Keratinocyte (primary cell): ENCODE data around the gene NT5DC4. TPM values are rescaled to one million over a fixed set of nuclear protein-coding genes. Genes with fewer than 3 reads are reported as not detected.

ENCODE experiments used
- DNase-seq: peaks from one replicate; pipeline ENCODE4 v3.0.0-alpha.2; 2011; ENCODE audit warnings: low read depth, missing footprints, low spot score
- FAIRE-seq: peaks from 2 replicates; lab custom pipeline; 2011; peaks lifted over from hg19 to GRCh38; lab: Jason Lieb, UNC
- H2AFZ ChIP-seq: 2 replicates; pipeline ENCODE4 v1.6.0; 2012; ENCODE audit warnings: low read length, control low read depth, inconsistent platforms; ENCODE audit not compliant: control insufficient read depth
- H3K27ac ChIP-seq: 2 replicates; pipeline ENCODE4 v1.5.1; 2011; ENCODE audit warnings: low read length; ENCODE audit not compliant: control insufficient read depth, insufficient read depth
- H3K27me3 ChIP-seq: 3 replicates; pipeline ENCODE4 v1.6.0; 2011; ENCODE audit warnings: low read length; ENCODE audit not compliant: control insufficient read depth, insufficient read depth; ENCODE audit errors: extremely low read depth
- H3K36me3 ChIP-seq, 2 experiments: 2 replicates in 1 of 2; 3 replicates in 1 of 2; pipeline ENCODE4 v1.5.1; 2011; ENCODE audit warnings: low read length in 2 of 2, mild to moderate bottlenecking in 1 of 2; ENCODE audit not compliant: control insufficient read depth in 2 of 2, insufficient read depth in 2 of 2; ENCODE audit errors: extremely low read depth in 1 of 2
- H3K4me1 ChIP-seq: 3 replicates; pipeline ENCODE4 v1.5.1; 2011; ENCODE audit warnings: low read length; ENCODE audit not compliant: control insufficient read depth, insufficient read depth; ENCODE audit errors: extremely low read depth
- H3K4me2 ChIP-seq: 3 replicates; pipeline ENCODE4 v1.6.0; 2011; ENCODE audit warnings: low read depth, low read length; ENCODE audit not compliant: control insufficient read depth, insufficient read depth; ENCODE audit errors: extremely low read depth
- H3K4me3 ChIP-seq, 3 experiments: fragments of 200-600 bp in 1 of 3; sonication (generic) in 1 of 3; 2 replicates in 2 of 3; 3 replicates in 1 of 3; pipeline ENCODE4 v1.5.1; 2011 to 2016; ENCODE audit warnings: low read length in 3 of 3, mild to moderate bottlenecking in 3 of 3, control low read depth in 2 of 3, inconsistent platforms in 1 of 3, low read depth in 1 of 3, mixed read lengths in 1 of 3, mixed run types in 1 of 3, moderate library complexity in 1 of 3; ENCODE audit not compliant: control insufficient read depth in 2 of 3, insufficient read depth in 2 of 3; ENCODE audit errors: extremely low read depth in 1 of 3
- H3K79me2 ChIP-seq: 2 replicates; pipeline ENCODE4 v1.6.0; 2012; ENCODE audit warnings: low read length; ENCODE audit not compliant: control insufficient read depth, insufficient read depth
- H3K9ac ChIP-seq: 3 replicates; pipeline ENCODE4 v1.6.0; 2011; ENCODE audit warnings: low read length; ENCODE audit not compliant: control insufficient read depth, insufficient read depth; ENCODE audit errors: extremely low read depth
- H3K9me1 ChIP-seq: 3 replicates; pipeline ENCODE4 v1.6.0; 2011; ENCODE audit warnings: low read length; ENCODE audit not compliant: control insufficient read depth, insufficient read depth; ENCODE audit errors: extremely low read depth
- H3K9me3 ChIP-seq: 2 replicates; pipeline ENCODE4 v1.5.1; 2012; ENCODE audit warnings: low read depth, low read length; ENCODE audit not compliant: control insufficient read depth
- H4K20me1 ChIP-seq: 3 replicates; pipeline ENCODE4 v1.6.0; 2011; ENCODE audit warnings: low read length; ENCODE audit not compliant: control insufficient read depth, insufficient read depth; ENCODE audit errors: extremely low read depth
- CTCF ChIP-seq, 3 experiments: IDR thresholded peaks in 1 of 3; conservative IDR thresholded peaks in 1 of 3; optimal IDR thresholded peaks in 1 of 3; 2 replicates in 2 of 3; 3 replicates in 1 of 3; pipeline versions ENCODE3 to v1.5.1; 2011; ENCODE audit warnings: low read length in 3 of 3, mild to moderate bottlenecking in 3 of 3, moderate library complexity in 2 of 3, control low read depth in 1 of 3, inconsistent platforms in 1 of 3; ENCODE audit not compliant: insufficient read depth in 2 of 3; ENCODE audit errors: extremely low read depth in 1 of 3
- EZH2 ChIP-seq: IDR thresholded peaks from one replicate; pipeline ENCODE4 v1.6.1; 2012; ENCODE audit warnings: inconsistent platforms, mild to moderate bottlenecking, low read length, moderate library complexity
- dilution Hi-C: fragments of 300-500 bp; cut with MboI; formaldehyde crosslinking; loops from one replicate; pipeline ENCODE4 v1.7.0; 2020; ENCODE audit warnings: low sequenced_read_pairs; ENCODE audit not compliant: extremely low pct_ligation_motif_present
- polyA plus RNA-seq, 5 experiments: library from polyadenylated mRNA; depleted of rRNA in 3 of 5; stranded (reverse) in 3 of 5; stranded (forward) in 1 of 5; unstranded in 1 of 5; fragments of >200 nt; gene quantifications; 1 replicate in 1 of 5; 2 replicates in 3 of 5; 3 replicates in 1 of 5; pipeline versions ENCODE4 v1.2.1 to v1.2.3, GENCODE V29; 2011 to 2012; ENCODE audit warnings: missing spikeins in 2 of 5, low read depth in 1 of 5, low replicate concordance in 1 of 5

NT5DC4 gene
- polyA plus RNA-seq, 1 donor (not counting 4 experiments of a cell fraction or from before 2014, with no cell fraction given) = 1.00 TPM

GRCh38 chr2:112755444-112755843 lies 34.6 kb downstream of the NT5DC4 start:
- H3K9ac ChIP-seq = no peak overlapping the region
- H3K27ac ChIP-seq = no peak overlapping the region
- dilution Hi-C loops = no loop called here
- H3K36me3 ChIP-seq = peaks cover 0 to 50% of the 10 kb centered on the region in 2 experiments
- no peaks in the 10 kb centered on the region for H3K9me3 ChIP-seq
- TF ChIP-seq CTCF (optimal IDR thresholded peaks at IDR 0.05 in 1 of 3, IDR thresholded peaks at IDR 0.05 in 1 of 3, conservative IDR thresholded peaks at IDR 0.05 in 1 of 3; ENCODE audit: extremely low read depth in 1 of 3, insufficient read depth in 2 of 3, low read length in 3 of 3) = no peak
- no peak for TF ChIP-seq EZH2
- H3K27me3 ChIP-seq = no peaks in the 10 kb centered on the region
- peaks cover 46% of the 10 kb centered on the region for H3K79me2 ChIP-seq
- no peaks in the 10 kb centered on the region for H4K20me1 ChIP-seq
- no peak overlapping the region for H3K4me2 ChIP-seq
- DNase-seq = no peak
- H3K4me1 ChIP-seq = no peaks in the 10 kb centered on the region
- H3K4me3 ChIP-seq = no peak overlapping the region
- FAIRE-seq = no peak
- no peak overlapping the region for H2AFZ ChIP-seq
- H3K9me1 ChIP-seq = no peaks in the 10 kb centered on the region

- no peaks in the 10 kb centered on the region for H3K9me1 ChIP-seq
- no peak for TF ChIP-seq CTCF (optimal IDR thresholded peaks at IDR 0.05 in 1 of 3, IDR thresholded peaks at IDR 0.05 in 1 of 3, conservative IDR thresholded peaks at IDR 0.05 in 1 of 3; ENCODE audit: extremely low read depth in 1 of 3, insufficient read depth in 2 of 3, low read length in 3 of 3)
- no peaks in the 10 kb centered on the region for H3K9me3 ChIP-seq
- DNase-seq (no peak), FAIRE-seq (peak; percentile 61)
- dilution Hi-C loops = no loop called here
- H3K79me2 ChIP-seq = peaks cover 47% of the 10 kb centered on the region
- H3K27ac ChIP-seq = no peak overlapping the region
- no peak overlapping the region for H3K9ac ChIP-seq
- H3K36me3 ChIP-seq = peaks cover 0 to 50% of the 10 kb centered on the region in 2 experiments
- H2AFZ ChIP-seq = no peak overlapping the region
- no peak overlapping the region for H3K4me2 ChIP-seq
- no peaks in the 10 kb centered on the region for H4K20me1 ChIP-seq
- H3K27me3 ChIP-seq = no peaks in the 10 kb centered on the region
- H3K4me3 ChIP-seq = no peak overlapping the region
- no peaks in the 10 kb centered on the region for H3K4me1 ChIP-seq
These were observed 35.4 kb downstream of the NT5DC4 start for GRCh38 chr2:112756207-112756606.
